Keratinocyte (primary cell): ENCODE measurements around the gene TUFT1. TPM values are rescaled to one million over a fixed set of nuclear protein-coding genes. Genes with fewer than 3 reads are reported as not detected.

ENCODE experiments used
- DNase-seq: peaks from one replicate; pipeline ENCODE4 v3.0.0-alpha.2; 2011; ENCODE audit warnings: low read depth, missing footprints, low spot score
- FAIRE-seq: peaks from 2 replicates; lab custom pipeline; 2011; peaks lifted over from hg19 to GRCh38; lab: Jason Lieb, UNC
- H2AFZ ChIP-seq: 2 replicates; pipeline ENCODE4 v1.6.0; 2012; ENCODE audit warnings: low read length, control low read depth, inconsistent platforms; ENCODE audit not compliant: control insufficient read depth
- H3K27ac ChIP-seq: 2 replicates; pipeline ENCODE4 v1.5.1; 2011; ENCODE audit warnings: low read length; ENCODE audit not compliant: control insufficient read depth, insufficient read depth
- H3K27me3 ChIP-seq: 3 replicates; pipeline ENCODE4 v1.6.0; 2011; ENCODE audit warnings: low read length; ENCODE audit not compliant: control insufficient read depth, insufficient read depth; ENCODE audit errors: extremely low read depth
- H3K36me3 ChIP-seq, 2 experiments: 2 replicates in 1 of 2; 3 replicates in 1 of 2; pipeline ENCODE4 v1.5.1; 2011; ENCODE audit warnings: low read length in 2 of 2, mild to moderate bottlenecking in 1 of 2; ENCODE audit not compliant: control insufficient read depth in 2 of 2, insufficient read depth in 2 of 2; ENCODE audit errors: extremely low read depth in 1 of 2
- H3K4me1 ChIP-seq: 3 replicates; pipeline ENCODE4 v1.5.1; 2011; ENCODE audit warnings: low read length; ENCODE audit not compliant: control insufficient read depth, insufficient read depth; ENCODE audit errors: extremely low read depth
- H3K4me2 ChIP-seq: 3 replicates; pipeline ENCODE4 v1.6.0; 2011; ENCODE audit warnings: low read depth, low read length; ENCODE audit not compliant: control insufficient read depth, insufficient read depth; ENCODE audit errors: extremely low read depth
- H3K4me3 ChIP-seq, 3 experiments: fragments of 200-600 bp in 1 of 3; sonication (generic) in 1 of 3; 2 replicates in 2 of 3; 3 replicates in 1 of 3; pipeline ENCODE4 v1.5.1; 2011 to 2016; ENCODE audit warnings: low read length in 3 of 3, mild to moderate bottlenecking in 3 of 3, control low read depth in 2 of 3, inconsistent platforms in 1 of 3, low read depth in 1 of 3, mixed read lengths in 1 of 3, mixed run types in 1 of 3, moderate library complexity in 1 of 3; ENCODE audit not compliant: control insufficient read depth in 2 of 3, insufficient read depth in 2 of 3; ENCODE audit errors: extremely low read depth in 1 of 3
- H3K79me2 ChIP-seq: 2 replicates; pipeline ENCODE4 v1.6.0; 2012; ENCODE audit warnings: low read length; ENCODE audit not compliant: control insufficient read depth, insufficient read depth
- H3K9ac ChIP-seq: 3 replicates; pipeline ENCODE4 v1.6.0; 2011; ENCODE audit warnings: low read length; ENCODE audit not compliant: control insufficient read depth, insufficient read depth; ENCODE audit errors: extremely low read depth
- H3K9me1 ChIP-seq: 3 replicates; pipeline ENCODE4 v1.6.0; 2011; ENCODE audit warnings: low read length; ENCODE audit not compliant: control insufficient read depth, insufficient read depth; ENCODE audit errors: extremely low read depth
- H3K9me3 ChIP-seq: 2 replicates; pipeline ENCODE4 v1.5.1; 2012; ENCODE audit warnings: low read depth, low read length; ENCODE audit not compliant: control insufficient read depth
- H4K20me1 ChIP-seq: 3 replicates; pipeline ENCODE4 v1.6.0; 2011; ENCODE audit warnings: low read length; ENCODE audit not compliant: control insufficient read depth, insufficient read depth; ENCODE audit errors: extremely low read depth
- CTCF ChIP-seq, 3 experiments: IDR thresholded peaks in 1 of 3; conservative IDR thresholded peaks in 1 of 3; optimal IDR thresholded peaks in 1 of 3; 2 replicates in 2 of 3; 3 replicates in 1 of 3; pipeline versions ENCODE3 to v1.5.1; 2011; ENCODE audit warnings: low read length in 3 of 3, mild to moderate bottlenecking in 3 of 3, moderate library complexity in 2 of 3, control low read depth in 1 of 3, inconsistent platforms in 1 of 3; ENCODE audit not compliant: insufficient read depth in 2 of 3; ENCODE audit errors: extremely low read depth in 1 of 3
- EZH2 ChIP-seq: IDR thresholded peaks from one replicate; pipeline ENCODE4 v1.6.1; 2012; ENCODE audit warnings: inconsistent platforms, mild to moderate bottlenecking, low read length, moderate library complexity
- dilution Hi-C: fragments of 300-500 bp; cut with MboI; formaldehyde crosslinking; loops from one replicate; pipeline ENCODE4 v1.7.0; 2020; ENCODE audit warnings: low sequenced_read_pairs; ENCODE audit not compliant: extremely low pct_ligation_motif_present
- polyA plus RNA-seq, 5 experiments: library from polyadenylated mRNA; depleted of rRNA in 3 of 5; stranded (reverse) in 3 of 5; stranded (forward) in 1 of 5; unstranded in 1 of 5; fragments of >200 nt; gene quantifications; 1 replicate in 1 of 5; 2 replicates in 3 of 5; 3 replicates in 1 of 5; pipeline versions ENCODE4 v1.2.1 to v1.2.3, GENCODE V29; 2011 to 2012; ENCODE audit warnings: missing spikeins in 2 of 5, low read depth in 1 of 5, low replicate concordance in 1 of 5

TUFT1 gene
- polyA plus RNA-seq, 1 donor (not counting 4 experiments of a cell fraction or from before 2014, with no cell fraction given) = 70.0 TPM

- H2AFZ ChIP-seq = no peak overlapping the region
- no peaks in the 10 kb centered on the region for H3K79me2 ChIP-seq
- no peaks in the 10 kb centered on the region for H3K27me3 ChIP-seq
These were observed 37.0 kb upstream of the TUFT1 start for GRCh38 chr1:151502859-151503780.

GRCh38 chr1:151504252-151504651 is 35.9 kb upstream of the TUFT1 start:
- Histone ChIP-seq H2AFZ (peak overlapping the region; percentile 4), H3K4me2 (no peak overlapping the region), H3K4me3 (no peak overlapping the region), H4K20me1 (no peaks in the 10 kb centered on the region), H3K9ac (no peak overlapping the region), H3K27me3 (no peaks in the 10 kb centered on the region), H3K4me1 (peaks cover 14% of the 10 kb centered on the region), H3K27ac (no peak overlapping the region), H3K9me1 (no peaks in the 10 kb centered on the region), H3K9me3 (no peaks in the 10 kb centered on the region), H3K79me2 (no peaks in the 10 kb centered on the region), H3K36me3 (no peaks in the 10 kb centered on the region)
- FAIRE-seq (peak; percentile 57), DNase-seq (no peak)
- TF ChIP-seq CTCF (optimal IDR thresholded peaks at IDR 0.05 in 1 of 3, IDR thresholded peaks at IDR 0.05 in 1 of 3, conservative IDR thresholded peaks at IDR 0.05 in 1 of 3; ENCODE audit: extremely low read depth in 1 of 3, insufficient read depth in 2 of 3, low read length in 3 of 3) (no peak), EZH2 (no peak)
- dilution Hi-C loops = no loop called here

More at GRCh38 chr1:151502859-151503780, 37.0 kb upstream of the TUFT1 start:
- Histone ChIP-seq H3K4me2 (no peak overlapping the region), H3K36me3 (no peaks in the 10 kb centered on the region), H4K20me1 (no peaks in the 10 kb centered on the region), H3K27ac (no peak overlapping the region), H3K9ac (no peak overlapping the region), H3K4me1 (peaks cover 14% of the 10 kb centered on the region), H3K9me1 (no peaks in the 10 kb centered on the region), H3K4me3 (no peak overlapping the region), H3K9me3 (no peaks in the 10 kb centered on the region)
- TF ChIP-seq EZH2 (no peak), CTCF (optimal IDR thresholded peaks at IDR 0.05 in 1 of 3, IDR thresholded peaks at IDR 0.05 in 1 of 3, conservative IDR thresholded peaks at IDR 0.05 in 1 of 3; ENCODE audit: extremely low read depth in 1 of 3, insufficient read depth in 2 of 3, low read length in 3 of 3) (no peak)
- FAIRE-seq = no peak
- DNase-seq = no peak
- dilution Hi-C loops = no loop called here
